DND-41 (cell line): ENCODE results near the gene RIMOC1.

Experiments
- ATAC-seq: fragments of 200-7000 bp; cut with Tn5 transposase; 3 replicates; pipeline ENCODE4 v1.9.1; 2021; ENCODE audit warnings: low read depth; ENCODE audit not compliant: insufficient read depth
- DNase-seq: peaks from one replicate; pipeline ENCODE4 v3.0.0-alpha.2; 2020
- H2AFZ ChIP-seq: 2 replicates; pipeline ENCODE4 v1.6.0; 2012; ENCODE audit warnings: low read depth, low read length
- H3K27ac ChIP-seq: 2 replicates; pipeline ENCODE4 v1.5.1; 2012; ENCODE audit warnings: low read length, inconsistent platforms
- H3K27me3 ChIP-seq: fragments of 200-600 bp; sonication (generic); 2 replicates; pipeline ENCODE4 v1.6.0; 2012; ENCODE audit warnings: low read length, mild to moderate bottlenecking, inconsistent platforms; ENCODE audit not compliant: insufficient read depth, poor library complexity
- H3K36me3 ChIP-seq: 2 replicates; pipeline ENCODE4 v1.5.1; 2012; ENCODE audit warnings: low read length, inconsistent platforms; ENCODE audit not compliant: insufficient read depth
- H3K4me1 ChIP-seq: 2 replicates; pipeline ENCODE4 v1.5.1; 2012; ENCODE audit warnings: mild to moderate bottlenecking, low read length; ENCODE audit not compliant: insufficient read depth
- H3K4me2 ChIP-seq: 2 replicates; pipeline ENCODE4 v1.6.0; 2012; ENCODE audit warnings: mild to moderate bottlenecking, moderate library complexity, low read length, inconsistent platforms; ENCODE audit not compliant: insufficient read depth
- H3K4me3 ChIP-seq, 2 experiments: fragments of 200-600 bp in 1 of 2; shearing (Covaris generic) in 1 of 2; 2 replicates each; pipeline ENCODE4 v1.5.1; 2012 to 2016; ENCODE audit warnings: inconsistent platforms in 2 of 2, low read length in 2 of 2, mild to moderate bottlenecking in 2 of 2, low read depth in 1 of 2, moderate library complexity in 1 of 2
- H3K79me2 ChIP-seq: 2 replicates; pipeline ENCODE4 v1.6.0; 2012; ENCODE audit warnings: low read length, inconsistent platforms; ENCODE audit not compliant: insufficient read depth
- H3K9ac ChIP-seq: 2 replicates; pipeline ENCODE4 v1.6.0; 2012; ENCODE audit warnings: low read depth, mild to moderate bottlenecking, inconsistent platforms, low read length, moderate library complexity
- H3K9me3 ChIP-seq: 2 replicates; pipeline ENCODE4 v1.5.1; 2012; ENCODE audit warnings: low read length, moderate library complexity, mild to moderate bottlenecking, inconsistent platforms; ENCODE audit not compliant: insufficient read depth, severe bottlenecking
- H4K20me1 ChIP-seq: 2 replicates; pipeline ENCODE4 v1.6.0; 2012; ENCODE audit warnings: low read length; ENCODE audit not compliant: insufficient read depth
- EZH2 ChIP-seq: IDR thresholded peaks from 3 replicates; pipeline ENCODE4 v1.6.1; 2012; ENCODE audit warnings: borderline replicate concordance, low read depth, mild to moderate bottlenecking, moderate library complexity, low read length, inconsistent platforms; ENCODE audit not compliant: severe bottlenecking
- TF ChIP-seq, protein P1 (sequence below): IDR thresholded peaks from 2 replicates; pipeline ENCODE4 v1.5.1; 2012; ENCODE audit warnings: borderline replicate concordance, low read length, moderate library complexity, mild to moderate bottlenecking; ENCODE audit not compliant: poor library complexity, severe bottlenecking; ENCODE audit errors: extremely low read depth

The RIMOC1 gene, protein sequence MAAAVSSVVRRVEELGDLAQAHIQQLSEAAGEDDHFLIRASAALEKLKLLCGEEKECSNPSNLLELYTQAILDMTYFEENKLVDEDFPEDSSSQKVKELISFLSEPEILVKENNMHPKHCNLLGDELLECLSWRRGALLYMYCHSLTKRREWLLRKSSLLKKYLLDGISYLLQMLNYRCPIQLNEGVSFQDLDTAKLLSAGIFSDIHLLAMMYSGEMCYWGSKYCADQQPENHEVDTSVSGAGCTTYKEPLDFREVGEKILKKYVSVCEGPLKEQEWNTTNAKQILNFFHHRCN

DNA sequence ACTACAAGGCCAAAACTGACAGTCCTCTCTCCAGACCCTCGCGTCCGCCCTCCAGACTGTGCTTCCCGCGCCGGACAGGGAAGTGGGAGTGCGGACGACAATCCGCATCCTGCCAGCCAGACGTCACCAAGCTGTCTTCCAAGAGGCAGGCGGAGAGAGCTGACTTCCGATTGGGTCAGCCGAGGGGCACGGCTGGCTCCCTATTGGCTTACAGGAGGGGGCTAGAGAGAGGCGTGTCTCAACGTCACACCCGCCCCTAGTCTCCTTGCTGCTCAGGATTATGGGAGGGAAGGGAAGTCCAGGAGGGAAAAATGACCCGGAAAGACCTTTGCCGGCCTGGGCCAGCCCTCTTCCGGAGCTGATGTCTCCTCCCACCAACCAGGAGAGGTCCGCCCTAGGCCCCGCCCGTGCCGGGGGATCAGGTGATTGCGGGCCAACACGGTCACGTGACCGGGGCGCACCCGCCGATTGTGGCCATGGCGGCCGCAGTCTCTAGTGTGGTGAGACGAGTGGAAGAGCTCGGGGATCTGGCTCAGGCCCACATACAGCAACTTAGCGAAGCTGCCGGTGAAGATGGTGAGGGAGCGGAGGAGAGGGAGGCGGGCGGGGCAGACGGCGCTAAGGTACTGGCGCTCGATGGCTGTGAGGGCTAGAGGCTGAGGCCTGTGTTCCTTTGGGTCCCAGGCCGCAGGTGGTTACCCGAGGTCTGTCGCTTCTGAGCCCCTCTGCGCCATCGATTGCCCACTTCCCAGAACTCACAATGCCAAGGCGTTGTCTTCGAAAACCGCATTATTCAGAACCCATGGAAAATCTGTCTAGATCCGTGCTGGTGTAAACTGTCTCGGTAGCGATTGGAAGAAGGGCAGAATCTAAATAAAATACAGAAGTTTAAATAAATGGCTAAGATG is at the start of gene RIMOC1:
Gene RIMOC1, plus strand, starts transcription at position 453 of the 908 bp plus-strand sequence. Its CDS starts 24 bp downstream, at position 477.
- no peak for TF ChIP-seq EZH2
- TF ChIP-seq, protein P1, sequence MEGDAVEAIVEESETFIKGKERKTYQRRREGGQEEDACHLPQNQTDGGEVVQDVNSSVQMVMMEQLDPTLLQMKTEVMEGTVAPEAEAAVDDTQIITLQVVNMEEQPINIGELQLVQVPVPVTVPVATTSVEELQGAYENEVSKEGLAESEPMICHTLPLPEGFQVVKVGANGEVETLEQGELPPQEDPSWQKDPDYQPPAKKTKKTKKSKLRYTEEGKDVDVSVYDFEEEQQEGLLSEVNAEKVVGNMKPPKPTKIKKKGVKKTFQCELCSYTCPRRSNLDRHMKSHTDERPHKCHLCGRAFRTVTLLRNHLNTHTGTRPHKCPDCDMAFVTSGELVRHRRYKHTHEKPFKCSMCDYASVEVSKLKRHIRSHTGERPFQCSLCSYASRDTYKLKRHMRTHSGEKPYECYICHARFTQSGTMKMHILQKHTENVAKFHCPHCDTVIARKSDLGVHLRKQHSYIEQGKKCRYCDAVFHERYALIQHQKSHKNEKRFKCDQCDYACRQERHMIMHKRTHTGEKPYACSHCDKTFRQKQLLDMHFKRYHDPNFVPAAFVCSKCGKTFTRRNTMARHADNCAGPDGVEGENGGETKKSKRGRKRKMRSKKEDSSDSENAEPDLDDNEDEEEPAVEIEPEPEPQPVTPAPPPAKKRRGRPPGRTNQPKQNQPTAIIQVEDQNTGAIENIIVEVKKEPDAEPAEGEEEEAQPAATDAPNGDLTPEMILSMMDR: no peak

DNA sequence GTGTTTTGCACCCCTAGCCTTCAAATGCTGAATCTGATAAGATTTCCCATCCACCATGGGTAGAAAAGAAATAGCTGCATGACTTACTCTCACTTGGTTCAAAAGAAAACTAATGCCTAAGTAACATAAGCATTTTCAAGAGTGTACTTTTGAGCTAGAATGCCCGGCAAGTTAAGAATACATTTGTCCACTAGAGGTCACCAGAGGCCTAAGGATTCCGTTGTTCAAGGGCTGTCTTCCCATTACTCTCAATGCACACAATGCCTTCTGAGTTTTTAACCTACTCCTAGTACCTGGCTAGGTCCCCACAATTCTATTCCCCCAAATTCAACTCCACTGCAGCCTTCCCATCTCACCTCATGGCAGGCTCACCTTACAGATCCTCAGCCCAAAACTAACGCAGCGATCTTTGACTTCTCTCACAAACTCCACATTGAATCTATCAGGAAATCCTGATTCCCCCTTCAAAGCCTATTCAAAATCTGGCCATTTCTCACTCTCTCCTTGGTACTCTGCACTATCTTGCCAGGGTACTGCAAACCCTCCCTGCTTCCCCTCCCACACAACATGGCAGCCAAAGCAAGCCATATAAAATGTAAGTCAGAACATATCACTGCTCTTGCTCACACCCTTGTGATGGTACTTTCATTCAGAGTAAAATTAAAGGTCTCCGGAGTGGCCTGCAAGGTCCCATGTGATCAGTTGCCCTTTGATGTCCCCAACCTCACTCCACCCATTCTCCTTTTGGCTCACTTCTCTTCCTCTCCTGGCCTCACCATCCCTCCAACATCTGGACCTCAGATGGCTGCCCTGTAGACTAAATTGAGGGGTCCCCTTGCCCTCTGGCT is 47.3 kb upstream of the RIMOC1 start:
- Histone ChIP-seq H3K4me3 (no peak overlapping the region), H3K4me1 (no peaks in the 10 kb centered on the region), H3K9me3 (no peaks in the 10 kb centered on the region), H3K36me3 (peaks cover 92% of the 10 kb centered on the region), H3K27me3 (no peaks in the 10 kb centered on the region), H3K9ac (no peak overlapping the region), H3K27ac (no peak overlapping the region), H2AFZ (no peak overlapping the region), H3K79me2 (peaks cover 11% of the 10 kb centered on the region), H4K20me1 (peaks cover 4% of the 10 kb centered on the region; the same call in 1 of the 2 replicates), H3K4me2 (no peak overlapping the region)
- no peak for TF ChIP-seq EZH2
- TF ChIP-seq, protein P1: peak; percentile 83
- peak; percentile 61 for DNase-seq
- peak; percentile 92 for ATAC-seq

More for the DNA sequence above, at the start of gene RIMOC1:
- ATAC-seq: peak; percentile 98
- H4K20me1 ChIP-seq: peaks cover 2% of the 10 kb centered on the region; the same call in 1 of the 2 replicates
- H3K27me3 ChIP-seq: no peaks in the 10 kb centered on the region
- peak within 1 kb of the TSS; percentile 81 for H3K27ac ChIP-seq
- H3K4me2 ChIP-seq: peak within 1 kb of the TSS; percentile 82
- no peaks in the 10 kb centered on the region for H3K9me3 ChIP-seq
- H3K4me3 ChIP-seq: peak within 1 kb of the TSS; percentile 68 to 82
- DNase-seq: peak; percentile 99
- H3K36me3 ChIP-seq: peaks cover 28% of the 10 kb centered on the region
- peaks cover 32% of the 10 kb centered on the region for H3K4me1 ChIP-seq
- peak within 1 kb of the TSS; percentile 70 for H3K9ac ChIP-seq
- peaks cover 40% of the 10 kb centered on the region for H3K79me2 ChIP-seq
- H2AFZ ChIP-seq: peak within 1 kb of the TSS; percentile 83

DNA sequence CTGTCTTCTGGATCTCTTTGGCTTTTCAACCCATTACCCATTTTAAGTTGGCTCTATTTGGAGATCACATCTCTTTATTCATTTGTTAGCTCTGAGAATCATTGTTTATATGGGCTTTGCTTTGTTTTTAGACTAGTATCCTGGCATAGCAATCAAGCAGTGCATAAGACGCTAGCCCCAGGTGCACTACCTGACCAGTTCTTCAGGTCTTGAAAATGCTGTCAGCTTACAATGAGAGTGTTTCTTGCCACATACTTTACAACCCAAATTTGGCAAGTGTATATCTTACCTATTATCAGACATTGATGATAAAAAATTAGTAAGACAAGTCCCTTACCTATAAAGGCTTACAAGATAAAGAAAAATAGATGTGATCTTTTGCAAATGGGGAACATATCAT is 46.2 kb upstream of the RIMOC1 start:
- Histone ChIP-seq H3K27me3 (no peaks in the 10 kb centered on the region), H4K20me1 (peaks cover 4% of the 10 kb centered on the region; the same call in 1 of the 2 replicates), H3K36me3 (peaks cover 88% of the 10 kb centered on the region), H3K9me3 (no peaks in the 10 kb centered on the region), H2AFZ (no peak overlapping the region), H3K9ac (no peak overlapping the region), H3K4me1 (no peaks in the 10 kb centered on the region), H3K4me3 (no peak overlapping the region), H3K4me2 (no peak overlapping the region), H3K27ac (no peak overlapping the region), H3K79me2 (peaks cover 14% of the 10 kb centered on the region)
- ATAC-seq: no peak
- DNase-seq: no peak
- TF ChIP-seq EZH2: no peak
- TF ChIP-seq, protein P1: no peak
